MM.1S (cell line): Measurements from ENCODE around the gene MMP24.

Source experiments
- DNase-seq: peaks from one replicate; pipeline ENCODE4 v3.0.0-alpha.2; 2015
- H2AFZ ChIP-seq: fragments of 300-600 bp; sonication (generic); 2 replicates; pipeline ENCODE4 v1.6.0; 2016; ENCODE audit warnings: antibody characterized with exemption, low read length
- H3F3A ChIP-seq: fragments of 300-600 bp; sonication (generic); 2 replicates; pipeline ENCODE4 v1.6.1; 2016; ENCODE audit warnings: mild to moderate bottlenecking, antibody characterized with exemption, low read length, moderate library complexity, mixed read lengths; ENCODE audit not compliant: insufficient read depth
- H3K27ac ChIP-seq: fragments of 300-600 bp; sonication (generic); 2 replicates; pipeline ENCODE4 v1.5.1; 2016; ENCODE audit warnings: mild to moderate bottlenecking, low read length
- H3K27me3 ChIP-seq: fragments of 300-600 bp; sonication (generic); replicated peaks from 2 replicates; pipeline ENCODE4 v1.6.0; 2016; ENCODE audit warnings: low read length; ENCODE audit not compliant: insufficient read depth
- H3K36me3 ChIP-seq: fragments of 300-600 bp; sonication (generic); replicated peaks from 2 replicates; pipeline ENCODE4 v1.6.1; 2016; ENCODE audit warnings: mild to moderate bottlenecking, low read length, mixed read lengths; ENCODE audit not compliant: insufficient read depth
- H3K4me1 ChIP-seq: fragments of 300-600 bp; sonication (generic); 2 replicates; pipeline ENCODE4 v1.6.1; 2016; ENCODE audit warnings: low read length, mixed read lengths
- H3K4me2 ChIP-seq: fragments of 300-600 bp; sonication (generic); 2 replicates; pipeline ENCODE4 v1.6.0; 2016; ENCODE audit warnings: low read depth, low read length
- H3K4me3 ChIP-seq: fragments of 300-600 bp; sonication (generic); 2 replicates; pipeline ENCODE4 v1.5.1; 2016; ENCODE audit warnings: low read length, mixed read lengths
- H3K79me2 ChIP-seq: fragments of 300-600 bp; sonication (generic); 2 replicates; pipeline ENCODE4 v1.6.1; 2016; ENCODE audit warnings: mixed run types, low read length, mixed read lengths
- H3K9ac ChIP-seq: fragments of 300-600 bp; sonication (generic); 2 replicates; pipeline ENCODE4 v1.6.1; 2016; ENCODE audit warnings: low read length, mixed read lengths
- H3K9me2 ChIP-seq: fragments of 300-600 bp; sonication (generic); replicated peaks from 2 replicates; pipeline ENCODE4 v1.6.1; 2016; ENCODE audit warnings: mild to moderate bottlenecking, low read length, mixed read lengths; ENCODE audit not compliant: insufficient read depth
- H3K9me3 ChIP-seq: fragments of 300-600 bp; sonication (generic); replicated peaks from 2 replicates; pipeline ENCODE4 v1.6.1; 2016; ENCODE audit warnings: mild to moderate bottlenecking, low read length, mixed read lengths; ENCODE audit not compliant: insufficient read depth
- H4K20me1 ChIP-seq: fragments of 300-600 bp; sonication (generic); 2 replicates; pipeline ENCODE4 v1.6.1; 2016; ENCODE audit warnings: mild to moderate bottlenecking, low read length, moderate library complexity, mixed read lengths; ENCODE audit not compliant: insufficient read depth
- CTCF ChIP-seq: fragments of 300-600 bp; sonication (generic); IDR thresholded peaks from 2 replicates; pipeline ENCODE4 v1.5.1; 2016; ENCODE audit warnings: antibody characterized with exemption, low read length, mixed read lengths
- EZH2 ChIP-seq: fragments of 300-600 bp; sonication (generic); optimal IDR thresholded peaks from 2 replicates; pipeline ENCODE3; 2017; ENCODE audit warnings: low read depth, mild to moderate bottlenecking, antibody characterized with exemption, low read length, mixed read lengths
- EZH2phosphoT487 ChIP-seq: fragments of 300-600 bp; sonication (generic); IDR thresholded peaks from 2 replicates; pipeline ENCODE4 v1.6.1; 2018; ENCODE audit warnings: antibody characterized with exemption, low read length

The MMP24 gene

DNA sequence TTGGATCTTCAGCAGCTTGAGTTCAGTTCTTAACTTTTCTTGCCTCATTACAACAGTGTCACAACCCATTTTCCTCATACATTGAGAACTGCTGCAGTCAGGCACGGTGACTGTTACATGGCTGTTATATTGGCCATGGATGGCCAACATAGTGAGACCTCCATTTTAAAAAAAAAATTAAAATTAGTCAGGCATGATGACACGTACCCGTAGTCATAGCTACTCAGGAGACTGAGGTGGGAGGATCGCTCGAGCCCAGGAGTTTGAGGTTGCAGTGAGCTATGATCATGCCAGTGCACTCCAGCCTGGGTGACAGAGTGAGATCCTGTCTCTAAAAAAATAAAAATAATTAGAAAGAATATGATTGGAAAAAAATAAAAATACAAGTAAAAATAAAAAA, 9.9 kb upstream of the MMP24 start:
- Histone ChIP-seq H3K36me3 (no peaks in the 10 kb centered on the region), H3K4me3 (no peak overlapping the region), H3F3A (no peaks in the 10 kb centered on the region), H3K4me1 (no peaks in the 10 kb centered on the region), H3K9me2 (no peaks in the 10 kb centered on the region), H3K4me2 (no peak overlapping the region), H3K27ac (no peak overlapping the region), H3K9ac (no peak overlapping the region), H4K20me1 (no peaks in the 10 kb centered on the region), H3K9me3 (no peaks in the 10 kb centered on the region), H2AFZ (no peak overlapping the region), H3K79me2 (no peaks in the 10 kb centered on the region), H3K27me3 (no peaks in the 10 kb centered on the region)
- TF ChIP-seq EZH2phosphoT487 (no peak), EZH2 (no peak), CTCF (no peak)
- DNase-seq, result no peak

DNA sequence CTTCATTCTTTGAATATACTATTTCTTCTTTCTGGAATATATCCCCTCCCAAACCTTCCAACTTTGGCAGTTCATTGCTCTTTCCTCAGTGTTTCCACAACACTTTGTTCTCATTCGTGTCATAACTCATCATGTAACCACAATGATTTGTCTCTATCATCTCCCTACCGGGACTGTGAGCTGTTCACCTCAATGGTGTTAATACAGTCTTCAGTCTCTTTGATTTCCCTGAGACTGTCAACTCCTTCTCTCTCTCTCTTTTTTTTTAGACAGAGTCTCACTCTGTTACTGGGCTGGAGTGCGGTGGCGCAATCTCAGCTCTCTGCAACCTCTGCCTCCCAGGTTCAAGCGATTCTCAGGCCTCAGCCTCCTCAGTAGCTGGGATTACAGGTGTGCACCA, 2.5 kb upstream of the MMP24 start:
- Histone ChIP-seq H3K36me3 (no peaks in the 10 kb centered on the region), H3K9ac (no peak overlapping the region), H3K9me3 (no peaks in the 10 kb centered on the region), H3K9me2 (no peaks in the 10 kb centered on the region), H3K4me1 (no peaks in the 10 kb centered on the region), H3K4me3 (no peak overlapping the region), H4K20me1 (no peaks in the 10 kb centered on the region), H3F3A (no peaks in the 10 kb centered on the region), H3K79me2 (no peaks in the 10 kb centered on the region), H3K27me3 (no peaks in the 10 kb centered on the region; the same call in 1 of the 2 replicates), H3K27ac (no peak overlapping the region), H2AFZ (no peak overlapping the region), H3K4me2 (no peak overlapping the region)
- no peak for DNase-seq
- TF ChIP-seq EZH2, result no peak
- TF ChIP-seq CTCF, result no peak
- TF ChIP-seq EZH2phosphoT487, result no peak

DNA sequence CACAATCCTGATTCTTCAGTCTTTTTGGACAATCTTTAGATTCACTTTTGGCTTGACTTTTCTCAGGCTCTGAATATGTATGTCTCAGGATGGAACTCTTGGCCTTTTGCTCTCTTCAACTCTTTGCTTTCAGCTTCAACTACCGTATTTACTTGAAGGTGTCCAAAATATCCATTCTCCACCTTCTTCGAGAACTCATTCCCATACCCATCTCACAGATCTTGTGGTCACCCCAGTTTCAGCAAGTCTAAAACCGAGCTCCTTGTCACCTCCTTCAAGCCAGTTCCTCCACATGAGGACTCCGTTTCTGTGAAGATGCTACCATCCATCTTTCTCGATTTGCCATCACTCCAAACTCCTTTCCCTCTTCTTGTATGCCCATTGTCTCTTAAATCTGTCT, 2.0 kb upstream of the MMP24 start:
- no peak overlapping the region for H3K27ac ChIP-seq
- H3K79me2 ChIP-seq, result no peaks in the 10 kb centered on the region
- no peak overlapping the region for H2AFZ ChIP-seq
- H3K9ac ChIP-seq, result no peak overlapping the region
- no peak for DNase-seq
- H4K20me1 ChIP-seq, result no peaks in the 10 kb centered on the region
- H3K4me3 ChIP-seq, result no peak overlapping the region
- no peak for TF ChIP-seq EZH2phosphoT487
- no peaks in the 10 kb centered on the region; the same call in 1 of the 2 replicates for H3K27me3 ChIP-seq
- no peaks in the 10 kb centered on the region for H3K4me1 ChIP-seq
- no peaks in the 10 kb centered on the region for H3K9me2 ChIP-seq
- H3K36me3 ChIP-seq, result no peaks in the 10 kb centered on the region
- no peak overlapping the region for H3K4me2 ChIP-seq
- H3K9me3 ChIP-seq, result no peaks in the 10 kb centered on the region
- no peaks in the 10 kb centered on the region for H3F3A ChIP-seq

DNA sequence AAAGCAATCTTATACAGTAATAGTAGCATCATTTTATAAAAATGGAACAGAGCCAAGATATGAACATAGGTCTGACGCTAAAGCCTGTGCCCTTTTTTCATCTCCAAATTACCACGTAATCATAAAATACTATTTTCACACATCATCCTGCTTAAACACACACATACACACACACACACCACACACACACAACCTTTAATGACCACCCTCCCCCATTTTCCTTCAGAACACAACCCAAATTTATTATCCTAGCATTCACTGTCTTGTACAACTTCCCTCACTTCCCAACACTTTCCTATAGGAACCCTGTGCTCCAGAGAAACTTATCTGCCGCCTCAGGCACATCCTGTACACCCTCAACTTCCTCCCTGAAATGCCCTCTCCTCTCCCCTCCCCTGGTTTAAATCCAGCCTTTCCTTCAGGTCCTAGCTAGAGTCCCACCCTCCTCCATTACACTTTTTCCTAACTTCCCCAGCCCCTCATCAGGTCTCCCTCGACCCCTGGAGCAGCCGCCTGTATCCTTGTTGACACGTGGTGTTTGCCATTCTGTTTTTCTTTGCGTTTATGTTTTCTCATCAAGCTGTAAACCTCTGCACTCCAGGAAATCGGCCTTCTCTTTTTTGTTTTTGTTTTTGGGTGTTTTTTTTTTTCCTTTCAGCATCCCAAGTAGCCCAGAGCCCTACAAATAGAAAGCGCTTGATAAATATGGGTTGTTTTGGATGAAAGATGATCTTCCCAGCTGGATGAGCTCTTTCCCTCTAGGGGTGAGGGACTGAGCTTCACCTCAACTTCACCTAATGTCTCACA, 968 bp upstream of the MMP24 start:
- no peak overlapping the region for H3K4me3 ChIP-seq
- H3K9ac ChIP-seq, result no peak overlapping the region
- no peaks in the 10 kb centered on the region for H3K36me3 ChIP-seq
- no peak for DNase-seq
- H3K4me1 ChIP-seq, result no peaks in the 10 kb centered on the region
- H3F3A ChIP-seq, result no peaks in the 10 kb centered on the region
- no peak overlapping the region for H3K4me2 ChIP-seq
- H2AFZ ChIP-seq, result no peak overlapping the region
- TF ChIP-seq EZH2, result no peak
- TF ChIP-seq EZH2phosphoT487, result no peak
- TF ChIP-seq CTCF, result no peak
- H3K9me3 ChIP-seq, result no peaks in the 10 kb centered on the region
- H3K9me2 ChIP-seq, result no peaks in the 10 kb centered on the region
- no peaks in the 10 kb centered on the region for H4K20me1 ChIP-seq
- no peaks in the 10 kb centered on the region for H3K79me2 ChIP-seq
- no peaks in the 10 kb centered on the region; the same call in 1 of the 2 replicates for H3K27me3 ChIP-seq
- no peak overlapping the region for H3K27ac ChIP-seq
